ENCODE results near the gene HVCN1.
"Not testable (repeated sequence)": the region's sequence is repeated elsewhere in the genome, so short reads cannot be mapped to it uniquely, and the experiment has no call there.

The HVCN1 gene

GRCh38 chr12:110688446-110689280, at the start of gene HVCN1:
Gene HVCN1, minus strand, starts transcription at chr12:110689115. Its CDS starts 5,870 bp downstream, at chr12:110683245.
- no peak for DNase-seq

GRCh38 chr12:110737532-110737931, 48.6 kb upstream of the HVCN1 start:
- no peak for DNase-seq

- DNase-seq, result not testable (repeated sequence)
Measured at GRCh38 chr12:110737016-110737415, 48.1 kb upstream of the HVCN1 start.

GRCh38 chr12:110733900-110734299, 45.0 kb upstream of the HVCN1 start:
- DNase-seq, result no peak

- no peak for DNase-seq
Measured at GRCh38 chr12:110733089-110733715, 44.3 kb upstream of the HVCN1 start.

GRCh38 chr12:110732572-110732971, 43.7 kb upstream of the HVCN1 start:
- no peak for DNase-seq

- DNase-seq, result no peak
Measured at GRCh38 chr12:110731479-110731878, 42.6 kb upstream of the HVCN1 start.

- DNase-seq, result no peak
Measured at GRCh38 chr12:110728628-110729027, 39.7 kb upstream of the HVCN1 start.

- no peak for DNase-seq
Measured at GRCh38 chr12:110726708-110727369, 37.9 kb upstream of the HVCN1 start.

- peak; percentile 4 for DNase-seq
Measured at GRCh38 chr12:110726028-110726427, 37.1 kb upstream of the HVCN1 start.

GRCh38 chr12:110725267-110725666, 36.4 kb upstream of the HVCN1 start:
- no peak for DNase-seq

GRCh38 chr12:110722892-110723291, 34.0 kb upstream of the HVCN1 start:
- not testable (repeated sequence) for DNase-seq

GRCh38 chr12:110721570-110721969, 32.7 kb upstream of the HVCN1 start:
- DNase-seq, result no peak

- no peak for DNase-seq
Measured at GRCh38 chr12:110720516-110720915, 31.6 kb upstream of the HVCN1 start.

GRCh38 chr12:110718222-110718908, 29.4 kb upstream of the HVCN1 start:
- no peak for DNase-seq

GRCh38 chr12:110717037-110717436, 28.1 kb upstream of the HVCN1 start:
- DNase-seq, result no peak

GRCh38 chr12:110708917-110709316, 20.0 kb upstream of the HVCN1 start:
- no peak for DNase-seq

GRCh38 chr12:110705309-110705708, 16.4 kb upstream of the HVCN1 start:
- DNase-seq, result no peak

- peak; percentile 7 for DNase-seq
Measured at GRCh38 chr12:110704750-110705149, 15.8 kb upstream of the HVCN1 start.

GRCh38 chr12:110704231-110704630, 15.3 kb upstream of the HVCN1 start:
- no peak for DNase-seq

- DNase-seq, result no peak
Measured at GRCh38 chr12:110702081-110702480, 13.2 kb upstream of the HVCN1 start.

GRCh38 chr12:110699591-110700445, 10.9 kb upstream of the HVCN1 start:
- DNase-seq, result no peak
